ENCODE results near the gene RPRD1A. TPM values are rescaled to one million over a fixed set of nuclear protein-coding genes. Genes with fewer than 3 reads are reported as not detected.

RPRD1A gene
- total RNA-seq, 3 donors from 2014 or later: 51.5 to 76.8 (median 59.3) TPM

DNA sequence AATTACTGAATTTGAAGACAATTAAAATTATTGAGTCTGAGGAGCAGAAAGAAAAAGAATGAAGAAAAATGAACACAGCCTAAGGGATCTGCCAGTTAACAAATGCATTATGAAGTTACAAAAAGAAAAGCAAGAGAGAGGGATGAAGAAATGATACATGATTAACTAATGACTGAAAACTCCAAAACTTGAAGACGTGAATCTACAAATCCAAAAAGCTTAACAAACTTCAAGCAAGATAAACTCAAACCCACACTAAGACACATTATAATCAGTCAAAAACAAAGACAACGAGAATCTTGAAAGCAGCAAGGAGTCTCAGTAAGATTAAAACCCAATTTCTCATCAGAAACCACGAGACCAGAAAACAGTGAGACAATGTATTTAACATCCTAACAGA is 15.6 kb downstream of the RPRD1A start:
- H3K36me3 ChIP-seq: peaks cover 3% of the 10 kb centered on the region
- TF ChIP-seq, protein P1, sequence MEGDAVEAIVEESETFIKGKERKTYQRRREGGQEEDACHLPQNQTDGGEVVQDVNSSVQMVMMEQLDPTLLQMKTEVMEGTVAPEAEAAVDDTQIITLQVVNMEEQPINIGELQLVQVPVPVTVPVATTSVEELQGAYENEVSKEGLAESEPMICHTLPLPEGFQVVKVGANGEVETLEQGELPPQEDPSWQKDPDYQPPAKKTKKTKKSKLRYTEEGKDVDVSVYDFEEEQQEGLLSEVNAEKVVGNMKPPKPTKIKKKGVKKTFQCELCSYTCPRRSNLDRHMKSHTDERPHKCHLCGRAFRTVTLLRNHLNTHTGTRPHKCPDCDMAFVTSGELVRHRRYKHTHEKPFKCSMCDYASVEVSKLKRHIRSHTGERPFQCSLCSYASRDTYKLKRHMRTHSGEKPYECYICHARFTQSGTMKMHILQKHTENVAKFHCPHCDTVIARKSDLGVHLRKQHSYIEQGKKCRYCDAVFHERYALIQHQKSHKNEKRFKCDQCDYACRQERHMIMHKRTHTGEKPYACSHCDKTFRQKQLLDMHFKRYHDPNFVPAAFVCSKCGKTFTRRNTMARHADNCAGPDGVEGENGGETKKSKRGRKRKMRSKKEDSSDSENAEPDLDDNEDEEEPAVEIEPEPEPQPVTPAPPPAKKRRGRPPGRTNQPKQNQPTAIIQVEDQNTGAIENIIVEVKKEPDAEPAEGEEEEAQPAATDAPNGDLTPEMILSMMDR (IDR thresholded peaks at IDR 0.05): no peak
- TF ChIP-seq POLR2A (IDR thresholded peaks at IDR 0.05) (no peak), POLR2AphosphoS5 (IDR thresholded peaks at IDR 0.05) (no peak)
- H3K9me3 ChIP-seq: peaks cover 4 to 13% of the 10 kb centered on the region in 2 donors
- no peak for DNase-seq (ENCODE audit: low spot score in 2 of 2)
- no peak overlapping the region for H3K27ac ChIP-seq
- no peaks in the 10 kb centered on the region for H3K27me3 ChIP-seq
- H3K4me1 ChIP-seq: no peaks in the 10 kb centered on the region
- intact Hi-C loops (cut with DNase I; ENCODE audit: low total_unique reads): no loop called here
- H3K4me3 ChIP-seq: no peak overlapping the region

DNA sequence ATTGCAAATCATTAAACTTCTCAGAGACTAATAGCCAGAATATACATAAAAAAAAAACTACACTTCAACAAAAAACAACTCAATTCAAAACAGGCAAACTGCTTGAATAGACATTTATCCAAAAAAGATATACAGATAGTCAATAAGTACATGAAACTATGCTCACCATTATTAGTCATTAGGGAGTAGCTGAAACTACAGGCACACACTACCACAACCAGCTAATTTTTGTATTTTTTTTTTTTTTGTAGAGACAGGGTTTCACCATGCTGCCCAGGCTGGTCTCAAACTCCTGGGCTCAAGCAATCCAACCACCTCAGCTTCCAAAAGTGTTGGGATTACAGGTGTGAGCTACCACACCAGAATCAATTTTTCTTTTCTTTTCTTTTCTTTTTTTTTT is 16.9 kb downstream of the RPRD1A start:
- Histone ChIP-seq H3K4me3 (no peak overlapping the region), H3K36me3 (peaks cover 3% of the 10 kb centered on the region), H3K27ac (no peak overlapping the region), H3K27me3 (no peaks in the 10 kb centered on the region), H3K9me3 (peaks cover 4 to 13% of the 10 kb centered on the region in 2 donors), H3K4me1 (no peaks in the 10 kb centered on the region)
- TF ChIP-seq POLR2AphosphoS5 (IDR thresholded peaks at IDR 0.05) (no peak), POLR2A (IDR thresholded peaks at IDR 0.05) (no peak)
- TF ChIP-seq, protein P1 (IDR thresholded peaks at IDR 0.05): no peak
- intact Hi-C loops (cut with DNase I; ENCODE audit: low total_unique reads): no loop called here
- no peak for DNase-seq (ENCODE audit: low spot score in 2 of 2)

DNA sequence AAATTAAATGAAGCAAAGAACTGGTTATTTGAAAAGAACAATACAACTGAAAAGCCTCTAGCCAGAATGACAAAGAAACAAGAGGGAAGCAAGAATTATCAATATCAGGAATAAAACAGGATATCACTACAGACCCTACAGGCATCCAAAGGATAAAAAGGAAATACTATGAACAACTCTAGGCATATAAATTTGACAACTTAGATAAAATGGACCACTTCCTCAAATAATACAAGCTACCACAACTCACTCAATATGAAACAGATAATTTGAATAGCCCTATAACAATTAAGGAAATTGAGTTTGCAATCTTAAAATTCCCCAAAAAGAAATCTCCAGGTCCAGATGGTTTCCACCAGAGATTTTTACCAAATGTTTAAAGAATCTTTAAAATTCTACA is 19.8 kb downstream of the RPRD1A start:
- DNase-seq (ENCODE audit: low spot score in 2 of 2): no peak
- H3K4me3 ChIP-seq: no peak overlapping the region
- TF ChIP-seq, protein P1 (IDR thresholded peaks at IDR 0.05): no peak
- TF ChIP-seq POLR2AphosphoS5 (IDR thresholded peaks at IDR 0.05) (no peak), POLR2A (IDR thresholded peaks at IDR 0.05) (no peak)
- no peaks in the 10 kb centered on the region for H3K27me3 ChIP-seq
- no peak overlapping the region for H3K27ac ChIP-seq
- no peaks in the 10 kb centered on the region for H3K4me1 ChIP-seq
- intact Hi-C loops (cut with DNase I; ENCODE audit: low total_unique reads): no loop called here
- peaks cover 4 to 13% of the 10 kb centered on the region in 2 donors for H3K9me3 ChIP-seq
- no peaks in the 10 kb centered on the region for H3K36me3 ChIP-seq

DNA sequence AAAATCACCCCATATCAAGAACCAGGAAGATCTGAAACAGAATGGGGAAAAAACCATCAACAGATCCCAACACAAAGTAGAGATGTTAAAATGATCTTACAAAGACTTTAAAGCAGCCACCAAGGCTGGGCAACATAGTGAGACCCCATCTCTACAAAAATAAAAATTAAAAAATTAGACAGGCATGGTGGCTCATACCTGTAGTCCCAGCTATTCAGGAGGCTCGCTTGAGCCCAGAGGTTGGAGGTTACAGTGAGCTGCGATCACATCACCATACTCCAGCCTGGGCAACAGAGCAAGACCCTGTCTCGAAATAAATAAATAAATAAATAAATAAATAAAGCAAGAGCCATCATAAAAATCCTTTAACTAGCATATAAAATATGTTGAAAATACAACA is 20.5 kb downstream of the RPRD1A start:
- intact Hi-C loops (cut with DNase I; ENCODE audit: low total_unique reads): no loop called here
- H3K9me3 ChIP-seq: peaks cover 0 to 6% of the 10 kb centered on the region in 2 donors
- TF ChIP-seq POLR2A (IDR thresholded peaks at IDR 0.05) (no peak), POLR2AphosphoS5 (IDR thresholded peaks at IDR 0.05) (no peak)
- TF ChIP-seq, protein P1 (IDR thresholded peaks at IDR 0.05): no peak

DNA sequence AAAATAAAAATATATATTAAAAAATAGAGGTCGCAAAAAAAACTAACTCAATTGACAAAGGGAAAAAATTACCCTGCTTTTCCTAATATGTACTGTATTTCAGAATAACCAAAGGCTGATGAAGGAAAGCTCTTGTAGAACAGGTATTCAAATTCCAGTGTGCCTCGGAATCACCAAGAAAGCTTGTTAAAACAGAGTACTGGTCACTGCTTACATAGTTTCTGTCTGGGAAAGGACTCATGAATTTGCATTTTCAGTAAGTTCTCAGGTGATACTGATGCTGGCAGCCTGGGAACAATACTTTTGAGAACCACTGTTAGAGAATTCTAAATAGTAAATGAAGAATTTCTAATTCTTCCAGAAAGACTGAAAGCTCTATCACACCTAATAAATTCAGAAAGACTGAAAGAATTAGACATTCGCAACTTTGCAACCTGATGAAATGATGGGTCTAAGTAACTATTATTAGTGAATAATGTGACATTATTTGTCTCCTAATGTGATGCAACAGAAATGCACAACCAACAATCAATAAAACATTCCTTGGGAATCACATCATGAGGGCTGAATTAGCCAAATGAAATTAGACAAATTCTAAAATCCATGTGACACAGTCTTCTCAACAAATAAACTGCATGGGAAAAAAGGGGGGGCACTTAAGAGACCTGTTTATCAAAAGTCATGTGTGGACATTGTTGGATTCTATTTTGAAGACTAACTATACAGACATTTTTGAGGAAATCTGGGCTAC is 21.9 kb downstream of the RPRD1A start:
- Histone ChIP-seq H3K4me1 (no peaks in the 10 kb centered on the region), H3K4me3 (no peak overlapping the region), H3K9me3 (no peaks in the 10 kb centered on the region), H3K27me3 (no peaks in the 10 kb centered on the region), H3K27ac (no peak overlapping the region), H3K36me3 (no peaks in the 10 kb centered on the region)
- no peak for DNase-seq (ENCODE audit: low spot score in 2 of 2)
- TF ChIP-seq POLR2AphosphoS5 (IDR thresholded peaks at IDR 0.05) (no peak), POLR2A (IDR thresholded peaks at IDR 0.05) (no peak)
- TF ChIP-seq, protein P1 (IDR thresholded peaks at IDR 0.05): no peak
- intact Hi-C loops (cut with DNase I; ENCODE audit: low total_unique reads): no loop called here

More for the DNA sequence above, 20.5 kb downstream of the RPRD1A start:
- DNase-seq (ENCODE audit: low spot score in 2 of 2): no peak
- no peak overlapping the region for H3K4me3 ChIP-seq
- H3K27ac ChIP-seq: no peak overlapping the region
- no peaks in the 10 kb centered on the region for H3K27me3 ChIP-seq
- H3K36me3 ChIP-seq: no peaks in the 10 kb centered on the region
- H3K4me1 ChIP-seq: no peaks in the 10 kb centered on the region

All from breast epithelium (tissue), 4 donors.